Measurements from ENCODE around the gene OR51E2. TPM values are rescaled to one million over a fixed set of nuclear protein-coding genes. Genes with fewer than 3 reads are reported as not detected.

The OR51E2 gene
- total RNA-seq, 2 experiments from 2014 or later = not detected

DNA sequence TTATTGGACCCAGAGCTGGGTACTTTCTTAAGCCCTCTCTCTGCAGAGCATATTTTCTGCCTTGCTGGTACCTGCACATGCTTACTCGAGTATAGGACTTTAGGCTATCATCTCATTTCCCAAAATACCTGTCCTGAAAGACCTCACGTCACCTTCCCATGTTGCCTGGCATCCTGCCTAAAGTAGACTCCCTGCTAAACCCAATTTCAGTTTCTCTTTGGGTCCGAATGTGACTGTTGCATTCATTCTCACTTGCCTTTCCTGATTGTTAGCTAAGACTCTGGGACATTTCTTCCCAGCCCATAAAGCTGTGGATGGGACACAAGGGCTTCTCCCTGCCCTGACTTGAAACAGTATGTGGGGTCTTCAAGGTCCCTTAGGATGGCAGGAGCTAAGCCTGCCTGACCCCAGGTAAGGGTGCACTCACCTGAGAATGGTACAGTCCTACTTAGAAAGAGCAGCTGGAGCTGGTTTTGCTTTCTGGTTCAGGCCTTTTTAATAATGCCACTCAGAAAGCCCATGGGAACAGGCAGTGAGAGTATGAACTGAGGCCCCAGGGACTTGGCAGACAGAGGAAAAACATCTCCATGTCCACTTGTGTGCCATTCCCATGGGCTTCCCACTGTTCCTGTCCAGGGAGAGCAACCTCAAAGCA, 12.9 kb downstream of the OR51E2 start:
- H3K4me3 Mint-ChIP-seq = no peak overlapping the region
- H3K36me3 Mint-ChIP-seq = no peaks in the 10 kb centered on the region
- ChIA-PET POLR2A (no interaction called here), CTCF (interaction anchor here (1.3 kb wide), 1 partner anchor 48 kb away, joined by 3 read pairs; no protein-coding TSS in a partner anchor)
- H3K9me3 Mint-ChIP-seq = no peaks in the 10 kb centered on the region
- no peak overlapping the region for H3K27ac Mint-ChIP-seq
- H3K4me1 Mint-ChIP-seq (ENCODE audit: low read depth) = no peaks in the 10 kb centered on the region
- no peak for DNase-seq
- intact Hi-C loops (cut with micrococcal nuclease) = no loop called here
- H3K27me3 Mint-ChIP-seq = peaks cover 3% of the 10 kb centered on the region

- H3K27me3 Mint-ChIP-seq = peaks cover 3% of the 10 kb centered on the region
- CTCF ChIA-PET = interaction anchor here (1.4 kb wide), 1 partner anchor 46 kb away, joined by 4 read pairs; the partner anchor contains the start of gene OR51D1
- POLR2A ChIA-PET = no interaction called here
- no peaks in the 10 kb centered on the region for H3K36me3 Mint-ChIP-seq
- no peaks in the 10 kb centered on the region for H3K9me3 Mint-ChIP-seq
- no peak overlapping the region for H3K4me3 Mint-ChIP-seq
- no peak for DNase-seq
- no peaks in the 10 kb centered on the region for H3K4me1 Mint-ChIP-seq (ENCODE audit: low read depth)
- H3K27ac Mint-ChIP-seq = no peak overlapping the region
- intact Hi-C loops (cut with micrococcal nuclease) = no loop called here
Observed at GRCh38 chr11:4682623-4683419, 14.8 kb downstream of the OR51E2 start.

DNA sequence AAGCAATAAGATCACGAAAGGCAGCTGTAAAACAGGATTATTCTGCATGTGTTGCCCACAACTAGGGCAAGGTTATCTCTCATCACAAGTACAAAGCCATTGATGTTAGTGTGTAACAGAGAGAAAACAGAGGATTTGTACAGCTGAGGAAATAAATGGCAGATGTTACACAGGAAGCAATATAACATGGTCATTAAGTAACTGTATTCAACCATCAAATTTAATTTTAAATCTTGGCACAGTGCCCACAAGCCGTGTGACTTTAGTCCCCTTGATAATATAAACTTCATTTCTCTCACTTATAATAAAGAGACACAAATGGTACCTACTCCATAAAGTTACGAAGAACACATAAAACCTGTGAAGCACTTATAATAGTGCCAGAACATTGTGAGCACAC, 17.3 kb downstream of the OR51E2 start:
- Mint-ChIP-seq H3K27ac (no peak overlapping the region), H3K9me3 (no peaks in the 10 kb centered on the region), H3K4me3 (no peak overlapping the region), H3K27me3 (peaks cover 3% of the 10 kb centered on the region), H3K36me3 (no peaks in the 10 kb centered on the region), H3K4me1 (ENCODE audit: low read depth) (no peaks in the 10 kb centered on the region)
- POLR2A ChIA-PET = no interaction called here
- CTCF ChIA-PET = interaction anchor here (1.2 kb wide), 1 partner anchor 44 kb away, joined by 4 read pairs; the partner anchor contains the start of gene OR51D1
- intact Hi-C loops (cut with micrococcal nuclease) = no loop called here
- DNase-seq = no peak

GRCh38 chr11:4677948-4678347, 19.7 kb downstream of the OR51E2 start:
- intact Hi-C loops (cut with micrococcal nuclease) = no loop called here
- Mint-ChIP-seq H3K4me3 (no peak overlapping the region), H3K27ac (no peak overlapping the region), H3K36me3 (no peaks in the 10 kb centered on the region), H3K4me1 (ENCODE audit: low read depth) (no peaks in the 10 kb centered on the region), H3K27me3 (peaks cover 9% of the 10 kb centered on the region), H3K9me3 (no peaks in the 10 kb centered on the region)
- POLR2A ChIA-PET = no interaction called here
- CTCF ChIA-PET = no interaction called here
- DNase-seq = no peak

DNA sequence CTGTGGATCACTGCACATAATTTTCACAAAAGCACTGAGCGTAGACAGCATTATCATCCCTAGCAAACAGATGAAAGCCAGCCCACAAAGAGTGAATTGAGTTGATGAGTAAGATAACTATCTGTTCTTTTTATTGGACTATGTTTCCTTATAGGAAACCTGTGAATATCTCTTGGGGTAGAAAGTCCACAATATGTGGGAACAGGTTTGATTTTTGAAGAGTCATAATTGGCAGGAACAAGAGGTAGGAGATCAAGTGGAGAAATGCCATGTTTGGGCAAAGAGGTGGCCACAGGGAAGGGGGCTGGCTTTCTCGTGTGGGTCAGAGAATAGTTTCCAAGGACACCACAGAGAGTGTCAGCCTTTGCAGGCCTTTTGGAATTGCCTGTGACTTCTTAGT, 23.9 kb downstream of the OR51E2 start:
- no peak for DNase-seq
- ChIA-PET CTCF (no interaction called here), POLR2A (no interaction called here)
- intact Hi-C loops (cut with micrococcal nuclease) = no loop called here
- Mint-ChIP-seq H3K27ac (no peak overlapping the region), H3K36me3 (no peaks in the 10 kb centered on the region), H3K27me3 (peaks cover 6% of the 10 kb centered on the region), H3K4me1 (ENCODE audit: low read depth) (no peaks in the 10 kb centered on the region), H3K4me3 (no peak overlapping the region), H3K9me3 (no peaks in the 10 kb centered on the region)

GRCh38 chr11:4672470-4672869, 25.2 kb downstream of the OR51E2 start:
- no peaks in the 10 kb centered on the region for H3K9me3 Mint-ChIP-seq
- H3K27me3 Mint-ChIP-seq = peaks cover 6% of the 10 kb centered on the region
- intact Hi-C loops (cut with micrococcal nuclease) = no loop called here
- no peak for DNase-seq
- no peak overlapping the region for H3K4me3 Mint-ChIP-seq
- H3K36me3 Mint-ChIP-seq = no peaks in the 10 kb centered on the region
- H3K27ac Mint-ChIP-seq = no peak overlapping the region
- CTCF ChIA-PET = no interaction called here
- no peaks in the 10 kb centered on the region for H3K4me1 Mint-ChIP-seq (ENCODE audit: low read depth)
- POLR2A ChIA-PET = no interaction called here

DNA sequence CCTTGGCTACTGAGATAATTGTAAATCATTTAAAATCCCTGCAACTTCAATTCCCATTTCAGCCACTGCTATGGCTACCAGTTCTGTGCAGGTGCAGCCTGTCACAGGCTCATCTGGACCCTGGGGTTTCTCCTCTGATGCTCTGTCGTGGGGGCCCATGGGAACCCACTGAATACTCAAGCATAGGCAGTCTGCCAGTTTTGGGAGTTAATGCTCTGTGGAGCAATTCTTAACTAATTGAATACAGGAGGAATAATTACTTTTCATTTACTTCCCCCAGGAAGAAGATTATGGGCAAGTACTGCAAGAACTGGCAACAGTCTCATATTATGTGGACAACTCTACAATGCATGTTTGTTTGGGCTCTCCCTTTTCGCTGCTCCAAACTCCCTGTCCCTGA, 25.9 kb downstream of the OR51E2 start:
- Mint-ChIP-seq H3K27me3 (peaks cover 6% of the 10 kb centered on the region), H3K9me3 (no peaks in the 10 kb centered on the region), H3K27ac (no peak overlapping the region), H3K4me1 (ENCODE audit: low read depth) (no peaks in the 10 kb centered on the region), H3K36me3 (no peaks in the 10 kb centered on the region), H3K4me3 (no peak overlapping the region)
- CTCF ChIA-PET = no interaction called here
- POLR2A ChIA-PET = no interaction called here
- DNase-seq = no peak
- intact Hi-C loops (cut with micrococcal nuclease) = no loop called here

DNA sequence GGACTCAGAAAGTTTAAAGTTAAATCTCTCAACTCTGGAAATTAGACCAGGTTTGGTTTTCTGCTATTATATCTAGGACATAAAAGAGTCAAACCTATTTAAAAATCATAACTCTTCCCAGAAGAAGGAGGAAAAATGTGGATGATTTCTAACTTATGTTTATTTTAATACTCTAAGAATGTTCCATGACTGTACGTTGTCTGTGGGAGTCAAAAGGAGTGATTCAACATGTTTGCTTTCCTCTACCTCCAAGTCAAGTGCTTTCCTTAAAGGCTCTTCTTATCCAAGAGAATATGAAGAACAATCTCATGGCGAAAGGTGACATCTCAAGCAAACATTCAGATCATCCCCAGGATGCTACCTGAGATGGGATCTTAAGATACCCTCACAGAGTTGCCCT, 32.2 kb downstream of the OR51E2 start:
- H3K27me3 Mint-ChIP-seq = peaks cover 9% of the 10 kb centered on the region
- no peak overlapping the region for H3K27ac Mint-ChIP-seq
- ChIA-PET POLR2A (no interaction called here), CTCF (no interaction called here)
- H3K4me1 Mint-ChIP-seq (ENCODE audit: low read depth) = no peaks in the 10 kb centered on the region
- H3K4me3 Mint-ChIP-seq = no peak overlapping the region
- no peak for DNase-seq
- H3K36me3 Mint-ChIP-seq = no peaks in the 10 kb centered on the region
- H3K9me3 Mint-ChIP-seq = no peaks in the 10 kb centered on the region
- intact Hi-C loops (cut with micrococcal nuclease) = no loop called here

DNA sequence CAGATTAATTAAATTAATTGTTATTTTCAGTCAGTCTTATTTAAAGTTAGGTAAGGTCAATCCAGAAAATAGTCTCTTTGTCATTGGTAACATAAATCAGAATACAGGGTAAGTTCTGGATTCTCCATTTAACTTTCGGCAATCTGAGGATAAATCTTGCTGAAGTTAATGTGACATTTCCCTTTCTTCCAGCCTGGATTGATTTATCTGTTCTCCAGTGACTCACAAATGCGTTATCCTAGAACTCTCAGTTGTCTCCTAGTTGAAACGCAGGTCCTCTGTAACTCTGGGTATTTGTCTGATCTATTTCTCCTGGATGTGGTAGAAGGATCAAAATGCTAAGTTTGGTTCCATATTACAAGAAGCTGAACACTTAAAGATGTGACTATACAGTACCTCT, 32.9 kb downstream of the OR51E2 start:
- Mint-ChIP-seq H3K27ac (no peak overlapping the region), H3K36me3 (no peaks in the 10 kb centered on the region), H3K4me1 (ENCODE audit: low read depth) (no peaks in the 10 kb centered on the region), H3K4me3 (no peak overlapping the region), H3K9me3 (no peaks in the 10 kb centered on the region), H3K27me3 (peaks cover 9% of the 10 kb centered on the region)
- ChIA-PET CTCF (no interaction called here), POLR2A (no interaction called here)
- intact Hi-C loops (cut with micrococcal nuclease) = no loop called here
- DNase-seq = no peak

DNA sequence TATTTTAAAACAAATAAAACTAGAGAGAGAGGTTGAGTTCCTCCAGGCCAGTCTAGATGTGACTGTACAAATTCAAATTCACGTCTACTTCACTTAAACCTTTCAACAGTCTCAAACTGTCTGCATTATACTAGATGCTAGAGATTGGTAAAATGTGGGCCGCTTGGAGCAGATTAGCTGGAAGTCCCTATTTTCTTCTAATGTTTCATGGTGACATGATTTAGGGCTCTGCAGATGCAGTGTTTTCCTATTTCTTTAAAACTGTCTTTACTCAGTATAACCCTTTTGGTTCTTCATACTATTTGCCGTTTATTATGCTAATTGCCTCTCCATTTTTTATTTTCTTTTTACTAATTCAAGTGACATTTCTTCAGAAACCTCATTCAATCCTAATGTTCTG, 33.5 kb downstream of the OR51E2 start:
- CTCF ChIA-PET = no interaction called here
- H3K36me3 Mint-ChIP-seq = no peaks in the 10 kb centered on the region

GRCh38 chr11:4662876-4663275, 34.8 kb downstream of the OR51E2 start:
- DNase-seq = no peak
- Mint-ChIP-seq H3K4me3 (no peak overlapping the region), H3K27me3 (peaks cover 9% of the 10 kb centered on the region), H3K9me3 (no peaks in the 10 kb centered on the region), H3K4me1 (ENCODE audit: low read depth) (no peaks in the 10 kb centered on the region), H3K36me3 (no peaks in the 10 kb centered on the region), H3K27ac (no peak overlapping the region)
- intact Hi-C loops (cut with micrococcal nuclease) = no loop called here
- CTCF ChIA-PET = no interaction called here
- POLR2A ChIA-PET = no interaction called here

More for the DNA sequence above, 33.5 kb downstream of the OR51E2 start:
- Mint-ChIP-seq H3K4me1 (ENCODE audit: low read depth) (no peaks in the 10 kb centered on the region), H3K4me3 (no peak overlapping the region), H3K9me3 (no peaks in the 10 kb centered on the region), H3K27ac (no peak overlapping the region), H3K27me3 (peaks cover 9% of the 10 kb centered on the region)
- no peak for DNase-seq
- POLR2A ChIA-PET = no interaction called here
- intact Hi-C loops (cut with micrococcal nuclease) = no loop called here

GRCh38 chr11:4658629-4659445, 38.8 kb downstream of the OR51E2 start:
- Mint-ChIP-seq H3K4me1 (ENCODE audit: low read depth) (no peaks in the 10 kb centered on the region), H3K27ac (no peak overlapping the region), H3K9me3 (no peaks in the 10 kb centered on the region), H3K27me3 (peaks cover 12% of the 10 kb centered on the region), H3K4me3 (no peak overlapping the region), H3K36me3 (no peaks in the 10 kb centered on the region)
- CTCF ChIA-PET = interaction anchor here (1.4 kb wide), 1 partner anchor 22 kb away, joined by 3 read pairs; the partner anchor contains the start of gene OR51D1
- POLR2A ChIA-PET = no interaction called here
- intact Hi-C loops (cut with micrococcal nuclease) = no loop called here
- DNase-seq = no peak
